ENCODE results near the gene ZFP82. TPM values are rescaled to one million over a fixed set of nuclear protein-coding genes. Genes with fewer than 3 reads are reported as not detected.

ZFP82 gene
- 10 to 100 TPM; 16.0 to 21.6 TPM for total RNA-seq
- polyA plus RNA-seq (2013, experiment 1 of 2), result 18.1 TPM
- 17.6 TPM for polyA plus RNA-seq (2013, experiment 2 of 2)
- long read RNA-seq, experiment 1, full-length matches to known transcripts, result 4 of 9 reads
- long read RNA-seq, experiment 1, partial matches to known transcripts, result 0 of 9 reads
- long read RNA-seq, experiment 1, other reads (novel, unspliced or antisense), result 5 of 9 reads
- long read RNA-seq, experiment 2, full-length matches to known transcripts, result 19 of 26 reads
- long read RNA-seq, experiment 2, partial matches to known transcripts, result 0 of 26 reads
- long read RNA-seq, experiment 2, other reads (novel, unspliced or antisense), result 7 of 26 reads
- long read RNA-seq, experiment 3, full-length matches to known transcripts, result 84 of 107 reads
- long read RNA-seq, experiment 3, partial matches to known transcripts, result 1 of 107 reads
- long read RNA-seq, experiment 3, other reads (novel, unspliced or antisense), result 22 of 107 reads
- long read RNA-seq, experiment 4, full-length matches to known transcripts, result 13 of 22 reads
- long read RNA-seq, experiment 4, partial matches to known transcripts, result 1 of 22 reads
- long read RNA-seq, experiment 4, other reads (novel, unspliced or antisense), result 8 of 22 reads

GRCh38 chr19:36418287-36419001 lies at the start of gene ZFP82:
TSS of gene ZFP82 (minus strand) at chr19:36418644. CDS start at chr19:36409789, 8,855 bp downstream.
- H3K9me3 Mint-ChIP-seq, result peaks cover 7% of the 10 kb centered on the region
- peak within 1 kb of the TSS; percentile 87 for H3K27ac ChIP-seq (ENCODE audit: low read depth, low read length)
- 0 to 1% methylated on average over 22 to 70 of the region's 70 CpGs for whole genome bisulfite sequencing, 2 experiments (ENCODE audit: insufficient coverage in 1 of 2, insufficient read length in 1 of 2)
- no peak for TF ChIP-seq CTCF (conservative IDR thresholded peaks at IDR 0.05)
- peak; percentile 95 for DNase-seq
- peak within 1 kb of the TSS; percentile 62 for H3K9ac ChIP-seq (ENCODE audit: extremely low read depth, low read length, poor library complexity, severe bottlenecking)
- peak within 1 kb of the TSS; percentile 88 for H3K4me3 ChIP-seq (ENCODE audit: low read length)
- H3K36me3 Mint-ChIP-seq (ENCODE audit: low read depth), result peaks cover 18% of the 10 kb centered on the region
- H3K4me3 Mint-ChIP-seq, result peak within 1 kb of the TSS; percentile 95
- peak within 1 kb of the TSS; percentile 95 for H3K27ac Mint-ChIP-seq
- peaks cover 6% of the 10 kb centered on the region for H3K27me3 Mint-ChIP-seq (ENCODE audit: insufficient read depth)
- H3K4me1 Mint-ChIP-seq, result peaks cover 8% of the 10 kb centered on the region
- peaks cover 30% of the 10 kb centered on the region for H3K27me3 ChIP-seq (ENCODE audit: control insufficient read depth, insufficient read depth, low read length, poor library complexity, severe bottlenecking)
- peaks cover 29% of the 10 kb centered on the region for H3K9me3 ChIP-seq (ENCODE audit: control insufficient read depth, low read length)
- peaks cover 26% of the 10 kb centered on the region for H3K36me3 ChIP-seq (ENCODE audit: control insufficient read depth, insufficient read depth, low read length)
- no peaks in the 10 kb centered on the region for H3K4me1 ChIP-seq (ENCODE audit: control insufficient read depth, insufficient read depth, low read length)

GRCh38 chr19:36460046-36460445 lies 41.6 kb upstream of the ZFP82 start:
- Histone ChIP-seq H3K27me3 (ENCODE audit: control insufficient read depth, insufficient read depth, low read length, poor library complexity, severe bottlenecking) (no peaks in the 10 kb centered on the region), H3K36me3 (ENCODE audit: control insufficient read depth, insufficient read depth, low read length) (peaks cover 14% of the 10 kb centered on the region), H3K9ac (ENCODE audit: extremely low read depth, low read length, poor library complexity, severe bottlenecking) (no peak overlapping the region), H3K4me1 (ENCODE audit: control insufficient read depth, insufficient read depth, low read length) (no peaks in the 10 kb centered on the region), H3K4me3 (ENCODE audit: low read length) (no peak overlapping the region), H3K9me3 (ENCODE audit: control insufficient read depth, low read length) (peaks cover 37% of the 10 kb centered on the region), H3K27ac (ENCODE audit: low read depth, low read length) (no peak overlapping the region)
- WGBS, 2 experiments (ENCODE audit: insufficient coverage in 1 of 2, insufficient read length in 1 of 2), result 86 to 94% methylated on average over 1 of the region's 1 CpG
- Mint-ChIP-seq H3K27ac (no peak overlapping the region), H3K27me3 (ENCODE audit: insufficient read depth) (no peaks in the 10 kb centered on the region), H3K36me3 (ENCODE audit: low read depth) (peaks cover 52% of the 10 kb centered on the region), H3K4me3 (no peak overlapping the region), H3K4me1 (no peaks in the 10 kb centered on the region), H3K9me3 (peaks cover 17% of the 10 kb centered on the region)
- TF ChIP-seq CTCF (conservative IDR thresholded peaks at IDR 0.05), result no peak
- no peak for DNase-seq

- 94% methylated on average over 2 of the region's 2 CpGs for WGBS, 2 experiments (ENCODE audit: insufficient coverage in 1 of 2, insufficient read length in 1 of 2)
- Mint-ChIP-seq H3K4me3 (no peak overlapping the region), H3K9me3 (peaks cover 39% of the 10 kb centered on the region), H3K4me1 (no peaks in the 10 kb centered on the region), H3K36me3 (ENCODE audit: low read depth) (peaks cover 68% of the 10 kb centered on the region), H3K27ac (no peak overlapping the region), H3K27me3 (ENCODE audit: insufficient read depth) (no peaks in the 10 kb centered on the region)
- H3K9ac ChIP-seq (ENCODE audit: extremely low read depth, low read length, poor library complexity, severe bottlenecking), result no peak overlapping the region
- H3K27ac ChIP-seq (ENCODE audit: low read depth, low read length), result no peak overlapping the region
- H3K9me3 ChIP-seq (ENCODE audit: control insufficient read depth, low read length), result peaks cover 60% of the 10 kb centered on the region
- TF ChIP-seq CTCF (conservative IDR thresholded peaks at IDR 0.05), result no peak
- peaks cover 15% of the 10 kb centered on the region for H3K36me3 ChIP-seq (ENCODE audit: control insufficient read depth, insufficient read depth, low read length)
- H3K4me1 ChIP-seq (ENCODE audit: control insufficient read depth, insufficient read depth, low read length), result no peaks in the 10 kb centered on the region
- DNase-seq, result no peak
- H3K4me3 ChIP-seq (ENCODE audit: low read length), result no peak overlapping the region
- H3K27me3 ChIP-seq (ENCODE audit: control insufficient read depth, insufficient read depth, low read length, poor library complexity, severe bottlenecking), result no peaks in the 10 kb centered on the region
Measured at GRCh38 chr19:36456831-36457230, 38.4 kb upstream of the ZFP82 start.

All from endodermal cell (in vitro differentiated cells).